SK-N-SH (cell line): ENCODE data around the gene MT1E. TPM values are rescaled to one million over a fixed set of nuclear protein-coding genes. Genes with fewer than 3 reads are reported as not detected.

Experiments
- CTCF ChIA-PET: fragments of 300-600, 350-600 bp; formaldehyde crosslinking; extraction: SDS; loops from one replicate; lab custom pipeline; 2021; lab: Yijun Ruan, JAX
- POLR2A ChIA-PET: fragments of 350-600 bp; sonication (Branson Sonifier 250); formaldehyde crosslinking; extraction: SDS; loops from one replicate; lab custom pipeline; 2020; ENCODE audit warnings: antibody characterized with exemption, inconsistent platforms; lab: Yijun Ruan, JAX
- DNase-seq: peaks from one replicate; pipeline ENCODE4 v3.0.0; 2012
- H2AFZ ChIP-seq: fragments of 200-600 bp; sonication (generic); 2 replicates; pipeline ENCODE4 v1.8.1; 2016; ENCODE audit warnings: antibody characterized with exemption, mild to moderate bottlenecking, low read depth
- H3F3A ChIP-seq: fragments of 200-600 bp; sonication (generic); replicated peaks from 2 replicates; pipeline ENCODE3; 2016; ENCODE audit warnings: antibody characterized with exemption, mild to moderate bottlenecking; ENCODE audit not compliant: insufficient read depth
- H3K27ac ChIP-seq, 2 experiments: fragments of 200-500 bp in 1 of 2; fragments of 200-600 bp in 1 of 2; sonication (Bioruptor generic) in 1 of 2; sonication (generic), shearing (Covaris generic) in 1 of 2; 2 replicates each; pipeline versions ENCODE4 v1.5.1 to v1.6.1; 2014 to 2016; ENCODE audit warnings: low read depth in 2 of 2, inconsistent platforms in 1 of 2, low read length in 1 of 2, mild to moderate bottlenecking in 1 of 2, mixed read lengths in 1 of 2
- H3K27me3 ChIP-seq: fragments of 200-600 bp; sonication (generic), shearing (Covaris generic); 2 replicates; pipeline ENCODE4 v1.6.1; 2016; ENCODE audit warnings: mixed run types; ENCODE audit not compliant: insufficient read depth
- H3K36me3 ChIP-seq, 2 experiments: fragments of 200-500 bp in 1 of 2; fragments of 200-600 bp in 1 of 2; sonication (Bioruptor generic) in 1 of 2; sonication (generic) in 1 of 2; replicated peaks in 1 of 2; 2 replicates each; pipeline versions ENCODE3 to v1.5.1; 2014 to 2016; ENCODE audit warnings: low read length in 1 of 2, mild to moderate bottlenecking in 1 of 2; ENCODE audit not compliant: insufficient read depth in 2 of 2, control insufficient read depth in 1 of 2
- H3K4me1 ChIP-seq, 2 experiments: fragments of 200-500 bp in 1 of 2; fragments of 200-600 bp in 1 of 2; sonication (Bioruptor generic) in 1 of 2; sonication (generic), shearing (Covaris generic) in 1 of 2; 2 replicates each; pipeline versions ENCODE4 v1.5.1 to v1.6.1; 2014 to 2016; ENCODE audit warnings: low read depth in 1 of 2, low read length in 1 of 2, mixed run types in 1 of 2; ENCODE audit not compliant: insufficient read depth in 2 of 2, control insufficient read depth in 1 of 2
- H3K4me2 ChIP-seq: fragments of 200-600 bp; sonication (generic), shearing (Covaris generic); 2 replicates; pipeline ENCODE4 v1.6.1; 2017; ENCODE audit warnings: mixed run types
- H3K4me3 ChIP-seq, 2 experiments: fragments of 200-500 bp in 1 of 2; fragments of 200-600 bp in 1 of 2; sonication (Bioruptor generic) in 1 of 2; sonication (generic), shearing (Covaris generic) in 1 of 2; 2 replicates each; pipeline versions ENCODE4 v1.5.1 to v1.8.1; 2014 to 2016; ENCODE audit warnings: low read depth in 2 of 2, inconsistent platforms in 1 of 2, low read length in 1 of 2, mild to moderate bottlenecking in 1 of 2, mixed read lengths in 1 of 2, moderate library complexity in 1 of 2
- H3K79me2 ChIP-seq: fragments of 200-600 bp; sonication (generic); 2 replicates; pipeline ENCODE4 v1.8.1; 2017; ENCODE audit warnings: mild to moderate bottlenecking; ENCODE audit not compliant: insufficient read depth
- H3K9ac ChIP-seq: fragments of 200-600 bp; sonication (generic); 2 replicates; pipeline ENCODE4 v1.6.1; 2017; ENCODE audit warnings: mixed run types
- H3K9me2 ChIP-seq: fragments of 200-600 bp; sonication (generic); 2 replicates; pipeline ENCODE4 v1.6.1; 2017; ENCODE audit warnings: mixed run types
- H3K9me3 ChIP-seq: fragments of 200-600 bp; sonication (generic); 2 replicates; pipeline ENCODE4 v1.6.1; 2017; ENCODE audit warnings: mixed run types, mild to moderate bottlenecking, moderate library complexity
- H4K20me1 ChIP-seq: fragments of 200-600 bp; sonication (generic); 2 replicates; pipeline ENCODE4 v1.6.1; 2017; ENCODE audit warnings: mild to moderate bottlenecking, mixed run types; ENCODE audit not compliant: insufficient read depth
- CHD2 ChIP-seq: fragments of 150-350 bp; IDR thresholded peaks from 2 replicates; pipeline ENCODE4 v1.6.1; 2018; ENCODE audit warnings: low read length; ENCODE audit not compliant: partially characterized antibody
- EP300 ChIP-seq, 2 experiments: IDR thresholded peaks; 2 replicates each; pipeline versions ENCODE4 v1.4.0 to v1.6.1; 2012; ENCODE audit warnings: borderline replicate concordance in 1 of 2, low read depth in 1 of 2, low read length in 1 of 2
- FOSL2 ChIP-seq: IDR thresholded peaks from 2 replicates; pipeline ENCODE4 v1.4.0; 2012; ENCODE audit warnings: low read depth, mild to moderate bottlenecking, moderate library complexity, borderline replicate concordance
- FOXM1 ChIP-seq: IDR thresholded peaks from 2 replicates; pipeline ENCODE4 v1.4.0; 2012; ENCODE audit warnings: low read depth, mild to moderate bottlenecking
- JUND ChIP-seq: IDR thresholded peaks from 2 replicates; pipeline ENCODE4 v1.4.0; 2012
- MAX ChIP-seq: IDR thresholded peaks from 2 replicates; pipeline ENCODE4 v1.4.0; 2012; ENCODE audit warnings: low read depth
- NFIC ChIP-seq: IDR thresholded peaks from 2 replicates; pipeline ENCODE4 v1.4.0; 2012; ENCODE audit warnings: borderline replicate concordance
- RFX5 ChIP-seq: IDR thresholded peaks from 2 replicates; pipeline ENCODE4 v1.6.1; 2012; ENCODE audit warnings: mild to moderate bottlenecking, improper control_type of control experiment, low read length
- TCF12 ChIP-seq: IDR thresholded peaks from 2 replicates; pipeline ENCODE4 v1.4.0; 2012
- USF1 ChIP-seq: IDR thresholded peaks from 2 replicates; pipeline ENCODE4 v1.4.0; 2012; ENCODE audit warnings: low read depth, borderline replicate concordance
- WGBS: methylation state at CpG from one replicate; pipeline ENCODE4 v1.1.6; 2017; ENCODE audit warnings: low lambda C conversion rate; 5-methylcytosine and 5-hydroxymethylcytosine counted together
- polyA plus RNA-seq, 3 experiments: library from polyadenylated mRNA; depleted of rRNA; stranded (reverse); fragments of >200 nt; gene quantifications; 2 replicates each; pipeline ENCODE4 v1.2.3, GENCODE V29; 2012
- TF ChIP-seq, protein P1 (sequence below): IDR thresholded peaks from 2 replicates; pipeline ENCODE4; 2012

MT1E gene
- polyA plus RNA-seq, 1 of the 3 experiments (the other 2 are of a cell fraction): 205 TPM

GRCh38 chr16:56614549-56614991 lies 11.0 kb upstream of the MT1E start:
- POLR2A ChIA-PET: no interaction called here
- H3K36me3 ChIP-seq: no peaks in the 10 kb centered on the region
- 0 out of 2 replicates have a peak, but pooled peaks have one; percentile 13 for TF ChIP-seq MAX
- peak; percentile 56 for TF ChIP-seq JUND
- TF ChIP-seq, protein P1, sequence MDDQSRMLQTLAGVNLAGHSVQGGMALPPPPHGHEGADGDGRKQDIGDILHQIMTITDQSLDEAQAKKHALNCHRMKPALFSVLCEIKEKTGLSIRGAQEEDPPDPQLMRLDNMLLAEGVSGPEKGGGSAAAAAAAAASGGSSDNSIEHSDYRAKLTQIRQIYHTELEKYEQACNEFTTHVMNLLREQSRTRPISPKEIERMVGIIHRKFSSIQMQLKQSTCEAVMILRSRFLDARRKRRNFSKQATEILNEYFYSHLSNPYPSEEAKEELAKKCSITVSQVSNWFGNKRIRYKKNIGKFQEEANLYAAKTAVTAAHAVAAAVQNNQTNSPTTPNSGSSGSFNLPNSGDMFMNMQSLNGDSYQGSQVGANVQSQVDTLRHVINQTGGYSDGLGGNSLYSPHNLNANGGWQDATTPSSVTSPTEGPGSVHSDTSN: peak; percentile 26; the same call in 1 of the 2 replicates
- peak in 1 of 2 experiments; percentile 38; a peak in 1 of 4 replicates for TF ChIP-seq EP300 (IDR thresholded peaks at IDR 0.05; ENCODE audit: borderline replicate concordance in 1 of 2, low read depth in 1 of 2, low read length in 1 of 2)
- TF ChIP-seq CHD2: no peak
- TF ChIP-seq FOXM1: no peak
- TF ChIP-seq FOSL2: peak; percentile 72
- TF ChIP-seq TCF12: peak; percentile 28
- TF ChIP-seq RFX5: no peak
- peak overlapping the region in 1 of 2 experiments; percentile 71; a peak in 2 of 4 replicates for H3K27ac ChIP-seq
- H3K4me3 ChIP-seq: no peak overlapping the region
- H3K9ac ChIP-seq: no peak overlapping the region
- peaks cover 17 to 39% of the 10 kb centered on the region in 2 experiments; a peak in 3 of 4 replicates for H3K4me1 ChIP-seq
- CTCF ChIA-PET: interaction anchor here (0.6 to 1.0 kb wide), 2 partner anchors 12 to 13 kb away, joined by 3 read pairs; no protein-coding TSS in a partner anchor
- peaks cover 35% of the 10 kb centered on the region for H3F3A ChIP-seq
- H3K4me2 ChIP-seq: peak overlapping the region; percentile 63
- no peaks in the 10 kb centered on the region for H3K9me2 ChIP-seq
- H3K79me2 ChIP-seq: peaks cover 18% of the 10 kb centered on the region; the same call in 1 of the 2 replicates
- H3K27me3 ChIP-seq: no peaks in the 10 kb centered on the region
- H4K20me1 ChIP-seq: no peaks in the 10 kb centered on the region
- DNase-seq: no peak
- H2AFZ ChIP-seq: no peak overlapping the region
- H3K9me3 ChIP-seq: no peaks in the 10 kb centered on the region

- POLR2A ChIA-PET: interaction anchor here (0.7 kb wide), 1 partner anchor 157 kb away, joined by 3 read pairs; no protein-coding TSS in a partner anchor
- no peak for DNase-seq
These were observed 10.2 kb upstream of the MT1E start for GRCh38 chr16:56615353-56615752.

More at GRCh38 chr16:56615353-56615752, 10.2 kb upstream of the MT1E start:
- Histone ChIP-seq H4K20me1 (no peaks in the 10 kb centered on the region), H3K9me3 (no peaks in the 10 kb centered on the region), H2AFZ (no peak overlapping the region), H3K27ac (peak overlapping the region in 1 of 2 experiments; percentile 71; a peak in 2 of 4 replicates), H3K36me3 (no peaks in the 10 kb centered on the region), H3K4me3 (no peak overlapping the region), H3F3A (peaks cover 28% of the 10 kb centered on the region), H3K4me2 (peak overlapping the region; percentile 63; the same call in 1 of the 2 replicates)
- 63% methylated on average over 3 of the region's 3 CpGs for WGBS
- TF ChIP-seq NFIC (peak; percentile 34; the same call in 1 of the 2 replicates), USF1 (no peak)
- TF ChIP-seq, protein P1: peak; percentile 68
- TF ChIP-seq, all 33 proteins: peak for 2
- Histone ChIP-seq H3K27me3 (no peaks in the 10 kb centered on the region), H3K4me1 (peaks cover 10 to 33% of the 10 kb centered on the region in 2 experiments; a peak in 3 of 4 replicates), H3K9ac (0 out of 2 replicates have a peak overlapping the region, but pooled peaks have one; percentile 13), H3K9me2 (no peaks in the 10 kb centered on the region), H3K79me2 (peaks cover 13% of the 10 kb centered on the region; the same call in 1 of the 2 replicates)
- CTCF ChIA-PET: interaction anchor here (0.6 to 1.2 kb wide), 3 partner anchors 12 to 15 kb away, joined by 3 read pairs; no protein-coding TSS in a partner anchor
